ENCODE measurements around the gene HELZ. TPM values are rescaled to one million over a fixed set of nuclear protein-coding genes. Genes with fewer than 3 reads are reported as not detected.

The HELZ gene
- total RNA-seq, 1 donor from 2014 or later = 27.6 TPM

GRCh38 chr17:67080804-67081203 lies 164.2 kb downstream of the HELZ start:
- DNase-seq (ENCODE audit: low read depth in 2 of 2) = no peak

- DNase-seq (ENCODE audit: low read depth in 2 of 2) = no peak
These were observed 165.5 kb downstream of the HELZ start for GRCh38 chr17:67079491-67079890.

GRCh38 chr17:67078292-67078691 lies 166.7 kb downstream of the HELZ start:
- DNase-seq (ENCODE audit: low read depth in 2 of 2) = no peak

- no peak for DNase-seq (ENCODE audit: low read depth in 2 of 2)
These were observed 168.7 kb downstream of the HELZ start for GRCh38 chr17:67076290-67076689.

- DNase-seq (ENCODE audit: low read depth in 2 of 2) = no peak
These were observed 170.2 kb downstream of the HELZ start for GRCh38 chr17:67074781-67075180.

GRCh38 chr17:67072885-67073284 lies 172.1 kb downstream of the HELZ start:
- DNase-seq (ENCODE audit: low read depth in 2 of 2) = no peak

- DNase-seq (ENCODE audit: low read depth in 2 of 2) = no peak
These were observed 173.4 kb downstream of the HELZ start for GRCh38 chr17:67071595-67071994.

GRCh38 chr17:67069603-67070136 lies 175.3 kb downstream of the HELZ start:
- no peak for DNase-seq (ENCODE audit: low read depth in 2 of 2)

- DNase-seq (ENCODE audit: low read depth in 2 of 2) = no peak
These were observed 176.0 kb downstream of the HELZ start for GRCh38 chr17:67068999-67069398.

GRCh38 chr17:67067571-67068482 lies 177.2 kb downstream of the HELZ start:
- DNase-seq (ENCODE audit: low read depth in 2 of 2) = no peak

GRCh38 chr17:67066717-67067116 lies 178.3 kb downstream of the HELZ start:
- no peak for DNase-seq (ENCODE audit: low read depth in 2 of 2)

- no peak for DNase-seq (ENCODE audit: low read depth in 2 of 2)
These were observed 181.9 kb downstream of the HELZ start for GRCh38 chr17:67063141-67063540.

GRCh38 chr17:67059372-67059771 lies 185.6 kb downstream of the HELZ start:
- no peak for DNase-seq (ENCODE audit: low read depth in 2 of 2)

- DNase-seq (ENCODE audit: low read depth in 2 of 2) = no peak
These were observed 187.0 kb downstream of the HELZ start for GRCh38 chr17:67058036-67058435.

GRCh38 chr17:67056746-67057490 lies 188.1 kb downstream of the HELZ start:
- no peak for DNase-seq (ENCODE audit: low read depth in 2 of 2)

GRCh38 chr17:67055811-67056745 lies 188.9 kb downstream of the HELZ start:
- DNase-seq (ENCODE audit: low read depth in 2 of 2) = no peak

GRCh38 chr17:67055041-67055443 lies 190.0 kb downstream of the HELZ start:
- DNase-seq (ENCODE audit: low read depth in 2 of 2) = no peak

GRCh38 chr17:67054608-67055007 lies 190.4 kb downstream of the HELZ start:
- DNase-seq (ENCODE audit: low read depth in 2 of 2) = no peak

- no peak for DNase-seq (ENCODE audit: low read depth in 2 of 2)
These were observed 190.9 kb downstream of the HELZ start for GRCh38 chr17:67054011-67054591.

- no peak for DNase-seq (ENCODE audit: low read depth in 2 of 2)
These were observed 191.5 kb downstream of the HELZ start for GRCh38 chr17:67053438-67054000.
